ENCODE measurements around the gene USH1C.

DNA sequence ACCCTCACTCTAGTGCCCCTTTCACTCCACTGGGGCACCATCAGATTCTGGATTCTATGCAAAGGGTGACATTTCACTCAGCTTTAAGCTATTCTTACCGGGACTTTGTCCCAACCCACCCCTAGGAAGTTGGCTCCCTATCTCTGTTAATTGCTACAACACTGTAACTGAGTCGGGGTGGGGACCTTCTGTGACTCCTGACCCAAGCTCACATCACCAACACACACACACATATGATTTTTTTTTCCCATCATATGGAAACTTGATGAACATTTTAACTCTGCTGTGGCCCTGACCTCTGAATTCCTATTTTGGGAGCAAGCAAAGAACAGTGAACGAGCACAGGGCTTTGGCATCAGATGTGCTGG is 16.6 kb downstream of the USH1C start:
- TF ChIP-seq POLR2A (IDR thresholded peaks at IDR 0.05; ENCODE audit: low read depth, low read length) (no peak), POLR2AphosphoS5 (IDR thresholded peaks at IDR 0.05; ENCODE audit: low read depth, low read length) (no peak)
